Stimulated activated CD8-positive, alpha-beta memory T cell treated with anti-CD3 and anti-CD28 coated beads, Interleukin-12 subunit alpha, Interleukin-12 subunit beta, amount 100 ng/mL, for 1 hour (primary cell): ENCODE data around the gene CDH4.

Source experiments
- DNase-seq: peaks from one replicate; pipeline ENCODE4 v3.0.0-alpha.2; 2020; ENCODE audit warnings: low read depth

CDH4 gene

DNA sequence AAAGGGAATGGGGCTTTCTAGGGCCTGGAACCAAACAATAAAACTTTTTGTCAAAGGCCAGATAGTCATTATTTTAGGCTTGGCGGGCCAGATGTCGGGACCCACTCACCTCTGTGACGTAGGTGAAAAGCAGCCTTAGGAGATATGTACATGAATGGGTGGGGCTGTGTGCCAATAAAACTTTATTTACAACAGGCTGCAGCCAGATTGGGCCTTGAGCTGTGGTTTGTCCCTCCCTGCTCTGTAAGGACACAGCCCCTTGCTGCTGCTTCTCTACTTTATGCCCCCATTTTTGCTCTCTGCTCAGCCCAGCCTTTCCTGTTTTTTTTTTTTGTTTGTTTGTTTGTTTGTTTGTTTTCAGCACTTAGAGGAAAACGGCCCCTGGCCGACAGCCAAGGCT is 32.7 kb downstream of the CDH4 start:
- DNase-seq, result no peak

DNA sequence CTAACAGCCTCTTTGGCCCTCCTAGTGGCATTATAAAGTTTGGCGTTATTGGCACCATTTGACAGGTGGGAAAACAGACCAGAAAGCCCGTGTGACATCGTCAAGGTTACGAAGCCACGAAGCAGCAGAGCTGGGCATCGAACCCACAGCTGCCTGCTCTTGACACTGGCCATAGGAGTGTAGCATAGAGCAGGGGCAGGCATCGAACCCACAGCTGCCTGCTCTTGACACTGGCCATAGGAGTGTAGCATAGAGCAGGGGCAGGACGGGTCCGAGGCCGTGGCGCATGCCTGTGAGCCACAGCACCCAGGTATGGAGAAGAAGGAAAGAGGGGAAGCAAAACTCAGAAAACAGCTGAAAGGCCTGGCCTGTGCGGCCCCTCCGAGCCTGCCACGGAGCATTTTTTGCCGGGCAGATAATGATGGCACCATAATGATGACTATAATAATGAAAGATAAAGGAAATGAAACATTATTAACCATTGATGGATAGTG is 33.1 kb downstream of the CDH4 start:
- DNase-seq, result no peak

DNA sequence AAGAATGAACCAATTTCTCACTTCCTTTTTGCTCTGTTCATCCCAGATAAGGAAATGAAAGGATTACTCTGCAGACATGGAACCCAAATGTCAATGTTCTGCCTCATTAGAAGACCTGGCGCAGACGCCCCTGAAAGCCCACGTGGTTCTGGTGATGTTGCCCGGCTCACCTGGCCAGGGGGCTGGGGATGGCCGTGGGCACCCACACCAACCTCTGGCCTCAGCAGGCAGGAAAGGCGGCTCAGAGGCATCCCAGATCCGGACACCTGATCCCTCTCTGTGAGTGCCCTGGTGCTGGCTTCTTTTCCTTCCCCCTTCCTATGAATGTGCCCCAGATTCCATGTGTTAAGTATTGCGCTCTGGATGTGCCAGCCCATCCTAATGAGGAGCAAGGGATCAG is 33.6 kb downstream of the CDH4 start:
- DNase-seq, result no peak

DNA sequence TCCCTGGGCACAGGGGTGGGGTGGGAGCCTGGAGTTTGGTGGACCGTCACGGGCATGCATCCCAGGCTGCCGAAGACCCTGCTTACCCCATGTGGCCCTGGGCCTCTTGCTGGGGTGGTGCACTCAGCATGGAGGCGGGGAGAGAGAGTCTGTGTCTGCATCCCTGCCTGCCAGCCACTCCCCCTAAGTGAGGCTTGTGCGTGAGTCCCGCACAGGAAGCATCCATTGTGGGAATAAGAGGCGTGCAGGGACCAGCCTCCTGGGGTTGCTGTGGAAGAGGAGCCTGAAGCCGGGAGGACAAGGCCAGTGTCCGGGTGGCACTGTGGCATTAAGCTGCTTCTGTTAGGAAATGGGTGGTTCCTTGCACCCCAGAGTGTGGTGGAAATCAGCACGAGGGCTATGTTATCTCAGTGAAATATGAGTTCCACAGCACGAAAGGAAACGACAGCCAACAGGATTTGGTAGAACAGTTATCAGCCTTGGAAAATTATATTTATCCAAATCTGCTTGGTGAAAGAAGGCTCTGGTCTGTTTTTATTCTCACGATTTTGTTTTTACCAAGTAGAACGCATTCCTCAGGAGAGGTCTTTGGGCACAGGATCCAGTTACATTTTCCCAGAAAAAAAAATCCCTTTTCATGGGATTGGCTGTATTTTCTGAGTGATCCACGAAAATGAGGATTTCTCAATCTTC is 35.7 kb downstream of the CDH4 start:
- no peak for DNase-seq

DNA sequence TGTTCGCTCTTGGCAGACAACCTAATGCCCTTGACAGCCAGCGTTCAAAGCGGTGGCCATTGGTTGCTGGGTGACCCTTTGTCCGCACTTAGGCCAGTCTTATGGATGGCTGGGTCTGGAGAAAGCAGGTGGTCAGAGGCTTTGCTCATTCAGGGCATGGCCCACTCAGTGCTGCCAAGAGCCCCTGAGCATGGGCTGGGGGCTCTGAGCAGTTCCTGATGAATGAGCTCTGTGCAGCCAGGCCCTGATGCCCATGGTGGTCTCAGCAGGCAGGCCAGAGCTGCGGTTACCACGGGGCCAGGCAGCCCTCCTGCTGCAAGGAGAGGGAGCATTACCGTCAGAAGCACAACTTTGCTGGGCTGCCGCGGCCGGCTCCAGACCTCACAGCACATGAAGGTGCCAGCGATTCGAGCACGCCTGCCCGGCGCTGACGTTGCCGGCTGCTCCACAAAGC is 36.3 kb downstream of the CDH4 start:
- DNase-seq, result no peak

DNA sequence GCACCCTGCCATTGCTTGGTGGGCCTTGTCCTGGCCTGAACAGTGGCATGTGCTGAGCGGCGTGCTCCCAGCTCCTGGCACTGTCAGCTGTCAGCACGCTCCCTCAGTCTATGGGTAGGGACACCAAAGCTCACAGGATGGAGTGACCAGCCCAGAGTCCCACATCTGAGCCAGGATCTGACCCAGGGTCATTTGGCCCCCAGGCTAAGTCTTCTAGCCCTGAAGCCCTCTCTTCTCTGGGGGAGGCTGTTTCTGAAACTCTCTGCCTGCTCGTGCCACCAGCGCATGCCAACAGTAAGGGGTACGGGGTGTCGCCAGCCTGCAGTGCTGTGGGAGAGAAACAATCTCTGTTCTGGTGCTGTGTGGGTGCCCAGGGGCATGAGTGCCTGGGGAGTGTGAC is 37.1 kb downstream of the CDH4 start:
- DNase-seq, result no peak

DNA sequence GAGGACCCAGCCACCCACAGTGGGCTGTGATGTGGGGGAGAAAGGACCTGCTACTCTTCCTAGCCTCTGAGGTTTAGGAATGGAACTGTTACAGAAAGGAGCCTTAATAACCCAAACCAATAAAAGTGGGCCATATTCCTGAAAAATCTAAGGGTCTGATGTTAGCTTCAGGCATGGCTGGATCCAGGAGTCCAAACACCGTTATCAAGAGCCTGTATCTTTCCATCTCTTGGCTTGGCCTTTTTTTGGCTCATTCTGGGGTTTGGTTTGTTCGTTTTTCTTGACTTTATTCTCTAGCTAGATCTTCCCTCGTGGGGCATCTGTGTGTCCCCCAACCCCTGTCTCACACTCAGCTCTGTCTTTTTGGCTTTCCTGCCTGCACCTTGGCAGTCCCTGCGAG is 38.7 kb downstream of the CDH4 start:
- DNase-seq, result no peak

DNA sequence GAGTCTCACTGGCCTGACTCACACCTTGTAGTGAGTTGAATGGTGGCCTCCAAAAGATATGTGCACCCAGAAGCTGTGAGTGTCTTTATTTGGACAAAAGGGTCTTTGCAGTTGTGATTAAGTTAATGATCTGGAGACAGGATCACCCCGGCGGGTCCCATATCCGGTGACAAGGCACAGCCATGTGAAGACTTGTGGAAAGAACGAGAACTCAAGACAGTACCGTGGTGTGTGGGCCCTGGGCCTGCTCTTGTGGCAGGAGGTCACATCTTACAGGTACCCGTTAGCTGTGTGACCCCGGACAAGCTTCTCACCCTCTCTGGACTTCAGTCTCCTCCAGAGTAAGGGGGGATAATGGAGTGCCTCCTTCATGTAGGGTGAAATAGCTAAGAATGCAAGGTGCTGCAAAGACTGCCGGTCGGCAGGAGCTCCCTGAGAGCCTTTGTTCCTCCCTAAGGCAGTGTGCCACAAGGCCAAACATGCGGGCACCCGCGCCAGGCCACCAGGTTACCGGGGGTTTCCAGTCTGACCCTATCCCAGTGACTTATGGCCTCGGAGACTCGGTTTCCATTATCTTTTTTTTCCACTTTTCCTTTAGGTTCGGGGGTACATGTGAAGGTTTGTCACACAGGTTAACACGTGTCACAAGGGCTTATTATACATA is 39.2 kb downstream of the CDH4 start:
- DNase-seq, result no peak

DNA sequence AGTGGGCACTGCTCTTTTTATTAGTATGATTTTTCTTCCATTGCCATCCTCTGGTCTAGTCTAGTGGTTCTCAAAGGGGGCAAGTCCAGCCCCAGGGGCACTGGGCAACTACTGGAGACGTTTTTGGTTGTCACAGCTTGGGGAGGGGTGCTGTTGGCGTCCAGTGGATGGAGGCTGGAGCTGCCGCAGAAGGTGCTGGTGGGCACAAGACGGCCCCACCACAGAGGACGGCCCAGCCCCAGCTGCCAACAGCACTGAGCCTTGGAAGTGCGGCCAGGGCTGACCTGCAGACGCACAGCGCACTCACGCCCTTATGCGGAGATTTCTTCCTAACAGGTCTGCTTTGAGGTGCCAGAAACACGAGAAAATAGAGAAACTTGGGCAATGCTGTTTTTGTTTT is 40.3 kb downstream of the CDH4 start:
- no peak for DNase-seq

DNA sequence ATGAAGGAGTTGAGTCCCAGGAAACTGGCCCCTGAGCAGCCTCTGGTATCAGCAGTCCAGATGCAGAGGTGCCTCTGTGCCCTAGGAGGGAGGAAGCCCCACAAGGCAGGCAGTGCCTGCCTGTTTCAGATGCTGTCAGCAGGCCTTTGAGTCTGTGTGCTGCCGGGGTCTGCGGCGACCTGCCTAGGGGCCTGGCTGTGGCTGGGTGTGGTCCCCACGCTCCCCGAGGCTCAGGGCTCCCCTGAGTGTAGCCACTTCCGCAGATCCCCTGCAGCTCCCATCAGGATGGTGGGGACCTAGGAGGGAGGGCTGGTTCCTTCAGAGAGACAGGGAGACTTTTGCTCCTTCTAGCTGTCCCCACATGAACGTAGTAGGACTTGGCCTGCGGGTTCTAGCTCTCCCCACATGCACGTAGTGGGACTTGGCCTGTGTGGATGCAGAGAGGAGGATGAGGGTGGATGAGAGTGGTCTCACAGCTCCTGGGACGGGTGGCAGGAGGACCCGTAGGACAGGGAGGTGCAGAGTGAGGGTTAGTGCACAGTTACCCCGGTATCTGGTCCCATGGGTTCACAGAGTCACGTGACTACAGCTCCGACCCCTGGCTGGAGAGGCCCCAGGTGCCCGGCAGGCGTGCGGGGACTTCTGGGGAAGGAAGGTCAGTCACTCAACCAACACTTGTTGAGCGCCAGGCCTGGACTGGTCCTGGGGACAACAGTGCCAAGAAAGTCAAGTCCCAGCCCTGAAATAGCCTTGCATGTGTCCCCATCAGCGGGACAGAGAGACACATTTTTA is 41.0 kb downstream of the CDH4 start:
- no peak for DNase-seq

DNA sequence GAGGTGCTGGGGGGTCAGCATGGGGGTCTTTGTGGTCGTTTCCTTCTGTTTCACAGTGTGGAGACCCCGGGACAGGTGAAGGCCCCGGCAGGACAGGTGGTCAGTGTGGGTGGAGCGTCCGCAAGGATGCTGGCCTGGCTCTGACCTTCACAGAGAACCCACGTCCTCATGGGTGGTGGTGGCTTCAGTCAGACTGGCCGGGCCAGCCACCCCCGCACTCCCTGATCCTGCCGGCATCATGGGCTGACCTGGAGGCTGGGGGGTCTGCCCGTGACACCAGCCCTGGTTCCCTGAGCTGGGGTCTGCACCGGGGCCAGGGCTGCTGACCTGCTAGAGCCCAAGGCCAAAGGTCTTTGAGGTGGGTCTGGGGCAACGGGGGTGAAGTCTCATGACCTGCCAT is 41.9 kb downstream of the CDH4 start:
- no peak for DNase-seq

DNA sequence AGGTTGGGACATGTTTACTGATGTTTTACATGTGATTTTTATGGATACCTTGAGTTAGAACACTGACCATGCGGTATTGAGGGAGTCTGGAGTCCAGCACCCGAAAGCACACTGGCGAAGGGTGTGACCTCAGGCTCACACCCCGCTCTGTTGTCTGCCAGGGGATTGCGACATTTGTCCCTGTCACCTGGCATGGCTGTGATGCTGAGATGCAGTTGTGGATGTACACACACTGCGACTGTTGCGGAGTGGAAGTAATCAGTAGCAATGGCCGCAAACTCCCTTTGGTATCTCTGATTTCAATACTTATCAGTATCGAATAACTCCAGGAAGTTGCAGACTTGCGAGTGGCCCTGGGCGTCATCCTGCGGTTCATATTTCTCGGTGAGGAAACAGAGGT is 43.2 kb downstream of the CDH4 start:
- no peak for DNase-seq

DNA sequence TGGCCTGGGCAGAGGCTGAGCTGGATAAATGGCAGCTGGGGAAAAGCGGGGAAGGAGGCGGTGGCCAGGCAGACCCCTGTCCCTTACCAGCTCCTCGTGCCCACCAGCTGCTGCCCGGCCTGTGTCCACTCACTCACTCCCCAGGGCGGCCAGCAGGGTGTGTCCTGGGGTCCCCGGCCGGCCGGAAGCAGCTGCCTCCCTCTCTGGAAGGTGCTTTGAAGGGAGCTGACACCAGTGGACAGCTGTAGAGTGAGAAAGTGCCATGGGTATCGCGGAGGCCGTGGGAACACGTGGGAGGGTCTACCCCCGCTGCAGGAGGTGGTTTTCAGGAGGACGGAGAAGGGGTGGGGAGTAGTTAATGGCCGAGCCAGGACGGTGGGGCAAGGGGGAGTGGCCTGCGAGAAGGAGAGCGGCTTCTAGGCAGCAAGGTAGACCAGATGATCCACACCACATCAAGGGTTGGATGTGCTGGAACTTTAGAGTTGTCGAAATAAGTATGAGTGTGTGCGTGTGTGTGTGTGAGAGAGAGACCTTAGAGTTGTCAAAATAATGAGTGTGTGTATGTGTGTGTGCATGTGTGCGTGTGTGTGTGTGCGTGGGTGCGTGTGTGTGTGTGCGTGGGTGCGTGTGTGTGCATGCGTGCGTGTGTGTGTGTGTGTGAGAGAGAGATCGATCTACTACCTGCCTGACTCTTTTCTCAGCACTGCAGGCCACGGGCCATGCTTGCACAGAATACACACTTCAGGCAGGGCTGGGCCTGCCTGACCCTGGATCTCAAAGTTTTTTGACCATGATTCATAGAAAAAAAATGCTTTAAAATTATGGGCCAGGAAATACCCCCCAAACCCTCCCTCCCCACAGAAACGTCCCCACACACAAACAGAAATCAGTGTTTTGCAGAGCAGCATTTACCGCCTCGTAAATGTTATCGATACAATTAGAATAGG is 43.9 kb downstream of the CDH4 start:
- DNase-seq, result no peak

DNA sequence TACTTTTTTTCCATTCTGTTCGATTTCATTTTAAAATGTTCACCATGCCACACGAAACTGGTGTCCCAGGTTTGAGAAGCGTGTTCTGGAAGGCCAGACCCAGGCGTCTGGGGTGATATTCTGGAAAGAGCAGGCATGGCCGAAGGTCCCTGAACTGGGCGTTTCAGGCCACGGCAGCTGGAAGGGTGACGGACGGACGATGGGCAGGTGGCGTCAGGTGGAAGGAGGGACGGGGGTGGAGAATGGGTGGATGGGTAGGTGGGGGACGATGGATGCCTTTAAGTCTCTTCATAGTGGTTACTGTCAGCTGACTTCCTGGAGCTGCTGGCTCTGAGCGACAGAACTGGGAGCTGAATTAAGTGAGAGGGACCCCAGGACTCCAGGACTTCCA is 44.6 kb downstream of the CDH4 start:
- no peak for DNase-seq

DNA sequence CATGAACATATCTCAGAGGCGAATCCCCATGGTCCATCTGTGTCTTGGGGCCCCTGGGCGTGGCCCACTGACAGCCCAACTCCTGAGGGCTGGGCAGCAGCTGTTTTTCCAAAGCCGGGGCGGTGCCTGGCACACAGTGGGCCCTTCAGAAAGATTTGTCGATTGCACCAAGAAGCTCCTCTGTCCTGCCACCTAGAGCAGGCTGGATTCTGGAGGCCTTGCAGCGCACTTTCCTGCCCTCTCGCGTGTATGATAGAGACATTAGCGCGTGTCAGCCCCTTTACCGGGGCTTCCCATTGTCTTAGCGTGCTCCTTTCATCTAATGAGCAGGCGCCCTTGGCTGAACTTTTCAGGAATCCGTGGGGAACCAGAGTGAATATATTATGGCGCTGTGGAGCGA is 45.4 kb downstream of the CDH4 start:
- DNase-seq, result no peak

DNA sequence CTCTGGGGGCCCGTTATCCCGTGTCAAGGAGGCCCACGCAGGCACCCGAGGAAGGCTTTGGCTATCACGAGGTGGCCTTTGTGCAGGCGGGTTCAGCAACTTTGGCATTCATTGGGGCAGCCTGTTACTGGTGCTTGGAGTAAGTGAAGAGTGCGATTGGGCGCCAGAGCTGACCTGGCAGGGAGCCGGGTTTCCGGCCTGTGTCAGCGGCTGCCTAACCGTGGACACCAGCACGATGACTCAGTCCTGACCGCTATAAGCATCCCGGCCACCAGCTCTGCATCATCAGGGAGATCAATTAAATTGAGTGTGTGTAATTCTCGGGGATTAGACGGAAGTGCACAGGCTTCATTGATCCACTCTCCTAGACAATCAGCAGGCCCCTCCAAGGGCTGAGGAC is 45.9 kb downstream of the CDH4 start:
- no peak for DNase-seq

DNA sequence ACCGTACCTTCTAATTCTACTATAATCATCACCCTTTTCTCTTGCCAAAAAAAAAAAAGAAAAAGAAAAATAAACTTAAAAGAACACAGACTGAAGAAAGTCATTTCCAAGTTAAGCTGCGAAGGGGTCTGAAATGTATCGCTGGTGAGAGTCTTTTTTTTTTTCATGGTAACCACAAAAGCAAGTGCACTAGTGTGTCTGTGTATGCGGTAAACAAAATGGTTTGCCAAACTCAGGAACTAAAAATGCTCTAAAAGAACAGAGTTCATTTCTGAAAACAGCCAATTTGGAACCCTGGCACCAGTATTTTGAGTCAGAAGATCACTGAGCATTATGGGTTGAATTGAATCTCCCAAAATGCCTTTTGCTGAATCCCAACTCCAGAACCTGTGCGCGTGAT is 46.6 kb downstream of the CDH4 start:
- no peak for DNase-seq

DNA sequence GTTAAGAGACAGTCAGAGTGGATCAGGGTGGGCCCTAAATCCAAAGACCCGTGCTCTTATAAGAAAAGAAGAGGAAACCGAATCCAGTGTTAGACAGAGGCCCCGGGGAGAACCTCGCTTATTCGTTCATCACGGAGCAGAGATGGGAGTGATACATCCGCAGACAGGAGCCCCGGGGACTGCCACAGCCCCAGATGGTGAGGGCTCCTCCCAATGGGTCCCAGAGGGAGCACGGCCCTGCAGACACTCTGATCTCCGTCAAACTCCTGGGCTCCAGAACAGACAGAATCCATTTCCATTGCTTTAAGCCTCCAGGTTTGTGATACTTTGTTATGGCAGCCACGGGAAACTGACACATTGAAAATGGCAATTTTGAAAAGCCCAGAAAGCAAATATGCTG is 47.0 kb downstream of the CDH4 start:
- no peak for DNase-seq

DNA sequence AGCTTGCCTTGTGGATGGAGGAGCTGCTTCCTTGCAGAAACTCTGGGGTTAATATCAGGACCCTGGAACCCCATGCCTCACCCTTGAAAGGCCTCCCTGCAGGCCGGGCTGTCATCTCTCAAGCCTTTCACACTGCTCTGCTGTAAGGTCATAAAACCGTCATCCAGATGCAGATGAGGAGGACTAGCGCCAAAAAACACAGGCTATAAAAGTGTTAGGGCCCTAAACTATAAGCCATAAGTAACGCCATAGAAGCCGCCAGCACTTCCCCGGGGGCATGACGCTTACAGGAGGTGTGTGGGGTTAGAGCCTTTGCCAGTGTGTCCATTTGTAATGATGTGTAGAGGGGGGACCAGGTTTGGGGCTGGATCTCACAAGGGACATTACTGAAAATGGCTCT is 47.6 kb downstream of the CDH4 start:
- DNase-seq, result no peak

DNA sequence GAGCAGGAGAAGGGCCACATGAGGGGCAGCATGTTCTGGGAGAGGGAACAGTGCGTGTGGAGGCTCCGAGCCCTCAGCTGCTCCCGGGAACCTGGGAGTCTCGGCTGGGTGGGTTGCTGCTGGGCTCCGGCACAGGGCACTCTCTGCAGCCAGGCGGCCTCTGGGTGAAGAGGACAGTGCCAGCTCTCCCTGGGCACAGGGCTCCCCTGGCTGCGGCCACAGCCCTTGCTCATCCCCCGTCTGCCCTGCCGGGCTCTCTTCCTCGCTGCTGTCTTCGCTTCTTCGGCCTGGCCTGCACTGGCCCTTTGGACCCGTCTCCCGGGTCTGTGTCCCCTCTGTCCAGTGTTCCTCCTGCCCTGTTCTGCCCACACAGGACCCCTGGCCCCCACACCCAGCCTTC is 48.2 kb downstream of the CDH4 start:
- no peak for DNase-seq

DNA sequence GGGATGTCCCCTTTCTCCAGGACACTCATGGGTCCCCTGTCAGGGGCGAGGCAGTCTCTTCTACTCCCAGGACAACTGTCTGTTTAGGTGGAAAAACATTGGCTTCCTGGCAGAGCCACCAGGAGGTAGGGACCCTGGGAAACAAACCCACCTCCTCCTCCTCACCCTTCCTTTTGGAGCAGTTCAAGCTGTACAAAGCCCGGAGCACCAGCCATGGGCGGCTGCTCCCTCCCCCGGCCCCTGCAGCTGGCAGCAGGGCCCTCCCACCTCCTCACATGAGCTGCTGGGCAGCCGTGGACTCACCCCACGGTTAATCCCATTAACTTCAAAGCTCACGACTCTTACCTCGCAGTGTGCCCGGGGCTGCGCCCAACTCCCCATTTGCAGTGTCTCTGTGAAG is 48.6 kb downstream of the CDH4 start:
- DNase-seq, result no peak
